Upper lobe of right lung (tissue), 1 donor: ENCODE measurements around the gene NCAPG2. TPM values are rescaled to one million over a fixed set of nuclear protein-coding genes. Genes with fewer than 3 reads are reported as not detected.

Experiments used
- ATAC-seq: fragments of 200-7000 bp; cut with Tn5 transposase; one replicate; pipeline ENCODE4 v1.9.1; 2020; ENCODE audit warnings: mild to moderate bottlenecking, moderate library complexity
- DNase-seq: peaks from one replicate; pipeline ENCODE4 v3.0.0-alpha.2; 2020
- H3K27ac ChIP-seq: fragments of 200-600 bp; one replicate; pipeline ENCODE4 v1.8.0; 2022
- H3K27me3 ChIP-seq: fragments of 200-600 bp; one replicate; pipeline ENCODE4 v1.8.0; 2022; ENCODE audit warnings: mild to moderate bottlenecking
- H3K36me3 ChIP-seq: fragments of 200-600 bp; one replicate; pipeline ENCODE4 v1.8.0; 2022
- H3K4me1 ChIP-seq: fragments of 200-600 bp; one replicate; pipeline ENCODE4 v1.8.0; 2022
- H3K4me3 ChIP-seq: fragments of 200-600 bp; one replicate; pipeline ENCODE4 v1.8.0; 2022; ENCODE audit warnings: mild to moderate bottlenecking
- H3K9me3 ChIP-seq: fragments of 200-600 bp; one replicate; pipeline ENCODE4 v1.8.0; 2022
- intact Hi-C: fragments of 100-400 bp; cut with DNase I; formaldehyde crosslinking; loops from one replicate; pipeline ENCODE4 v1.11.0; 2022
- total RNA-seq: library from RNA; stranded (reverse); fragmentation: NEBNext Ultra II Directional; extraction: Animal tissue kit (Norgen Biotek cat#: 25700); gene quantifications from one replicate; pipeline ENCODE4 v1.2.1, GENCODE V29; 2021
- TF ChIP-seq, protein P1 (sequence below): fragments of 200-600 bp; IDR thresholded peaks from one replicate; pipeline ENCODE4 v1.8.0; 2022; ENCODE audit warnings: antibody characterized with exemption
- donor health status: DM: no; HTN: yes; CAD: no; lungs with severe emphysema.

NCAPG2 gene
- total RNA-seq, 1 donor from 2014 or later = 6.5 TPM

DNA sequence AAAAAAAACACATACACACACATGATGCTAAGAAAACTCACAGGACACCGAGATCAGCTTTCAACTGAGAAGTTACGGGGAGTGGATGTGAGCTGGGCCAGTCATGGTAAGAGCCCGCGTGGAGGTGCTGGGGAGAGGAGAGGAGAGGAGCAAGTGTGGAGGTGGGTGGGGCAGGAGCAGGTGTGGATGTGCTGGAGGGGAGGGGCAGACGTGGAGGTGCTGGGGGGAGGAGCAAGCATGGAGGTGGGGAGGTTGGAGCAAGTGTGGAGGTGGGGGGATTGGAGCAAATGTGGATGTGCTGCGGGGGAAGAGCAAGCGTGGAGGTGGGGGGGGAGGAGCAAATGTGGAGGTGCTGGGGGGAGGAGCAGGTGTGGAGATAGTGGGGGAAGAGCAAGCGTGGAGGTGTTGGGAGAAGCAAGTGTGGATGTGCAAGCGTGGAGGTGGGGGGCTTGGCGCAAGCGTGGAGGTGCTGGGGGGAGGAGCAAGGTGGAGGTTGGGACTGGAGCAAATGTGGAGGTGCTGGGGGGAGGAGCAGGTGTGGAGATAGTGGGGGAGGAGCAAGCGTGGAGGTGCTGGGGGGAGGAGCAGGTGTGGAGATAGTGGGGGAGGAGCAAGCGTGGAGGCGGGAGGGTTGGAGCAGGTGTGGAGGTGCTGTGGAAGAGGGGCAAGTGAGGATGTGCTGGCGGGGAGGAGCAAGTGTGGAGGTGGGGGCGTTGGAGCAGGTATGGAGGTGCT is 24.5 kb upstream of the NCAPG2 start:
- TF ChIP-seq, protein P1, sequence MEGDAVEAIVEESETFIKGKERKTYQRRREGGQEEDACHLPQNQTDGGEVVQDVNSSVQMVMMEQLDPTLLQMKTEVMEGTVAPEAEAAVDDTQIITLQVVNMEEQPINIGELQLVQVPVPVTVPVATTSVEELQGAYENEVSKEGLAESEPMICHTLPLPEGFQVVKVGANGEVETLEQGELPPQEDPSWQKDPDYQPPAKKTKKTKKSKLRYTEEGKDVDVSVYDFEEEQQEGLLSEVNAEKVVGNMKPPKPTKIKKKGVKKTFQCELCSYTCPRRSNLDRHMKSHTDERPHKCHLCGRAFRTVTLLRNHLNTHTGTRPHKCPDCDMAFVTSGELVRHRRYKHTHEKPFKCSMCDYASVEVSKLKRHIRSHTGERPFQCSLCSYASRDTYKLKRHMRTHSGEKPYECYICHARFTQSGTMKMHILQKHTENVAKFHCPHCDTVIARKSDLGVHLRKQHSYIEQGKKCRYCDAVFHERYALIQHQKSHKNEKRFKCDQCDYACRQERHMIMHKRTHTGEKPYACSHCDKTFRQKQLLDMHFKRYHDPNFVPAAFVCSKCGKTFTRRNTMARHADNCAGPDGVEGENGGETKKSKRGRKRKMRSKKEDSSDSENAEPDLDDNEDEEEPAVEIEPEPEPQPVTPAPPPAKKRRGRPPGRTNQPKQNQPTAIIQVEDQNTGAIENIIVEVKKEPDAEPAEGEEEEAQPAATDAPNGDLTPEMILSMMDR = no peak
- Histone ChIP-seq H3K4me3 (no peak overlapping the region), H3K27me3 (no peaks in the 10 kb centered on the region), H3K27ac (no peak overlapping the region), H3K36me3 (peaks cover 12% of the 10 kb centered on the region), H3K9me3 (no peaks in the 10 kb centered on the region), H3K4me1 (no peaks in the 10 kb centered on the region)
- no peak for DNase-seq
- intact Hi-C loops = no loop called here
- peak; percentile 31 for ATAC-seq

DNA sequence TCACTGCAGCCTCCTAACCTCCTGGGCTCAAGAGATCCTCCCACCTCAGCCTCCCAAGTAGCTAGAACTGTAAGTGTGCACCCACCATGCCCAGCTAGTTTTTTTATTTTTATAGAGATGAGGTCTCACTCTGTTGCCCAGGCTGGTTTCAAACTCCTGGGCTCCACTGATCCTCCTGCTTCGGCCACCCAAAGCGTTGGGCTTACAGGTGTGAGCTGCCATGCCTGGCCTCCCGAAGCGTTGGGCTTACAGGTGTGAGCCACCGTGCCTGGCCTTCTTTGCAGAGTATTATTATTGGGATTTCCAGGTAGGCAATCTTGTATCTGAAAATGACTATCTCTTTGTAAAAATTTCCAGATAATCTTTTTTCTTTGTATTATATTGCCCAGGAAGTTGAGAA is 23.1 kb upstream of the NCAPG2 start:
- TF ChIP-seq, protein P1 = no peak
- intact Hi-C loops = no loop called here
- H3K27me3 ChIP-seq = no peaks in the 10 kb centered on the region
- no peak for DNase-seq
- no peak overlapping the region for H3K27ac ChIP-seq
- H3K9me3 ChIP-seq = no peaks in the 10 kb centered on the region
- H3K4me1 ChIP-seq = no peaks in the 10 kb centered on the region
- no peak for ATAC-seq
- no peak overlapping the region for H3K4me3 ChIP-seq
- H3K36me3 ChIP-seq = peaks cover 3% of the 10 kb centered on the region

DNA sequence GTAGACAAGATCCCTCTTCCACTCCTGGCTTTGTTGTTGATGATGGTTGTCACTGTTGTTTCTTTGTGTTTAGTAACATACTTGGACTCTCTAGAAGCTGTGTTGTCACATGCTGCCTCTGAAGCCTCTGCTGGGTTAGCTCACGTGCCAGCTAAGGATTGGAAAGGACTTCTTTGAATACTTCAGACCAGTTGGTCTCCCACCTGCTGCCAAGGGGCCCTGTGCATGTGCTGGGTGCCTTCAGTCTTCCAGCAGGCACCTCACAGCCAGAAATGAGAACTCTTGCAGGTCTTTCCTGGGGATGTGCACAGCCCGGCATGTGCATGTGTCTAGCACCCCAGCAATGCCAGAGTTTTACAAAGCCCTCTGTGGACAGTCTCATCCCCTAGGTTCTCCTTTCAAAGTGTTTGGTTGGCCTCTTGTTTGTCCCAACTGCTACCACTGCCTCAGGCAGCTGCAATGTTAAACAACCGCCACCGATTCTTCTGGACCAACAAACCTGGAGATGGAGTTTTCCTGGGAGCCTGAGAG is 21.7 kb upstream of the NCAPG2 start:
- H3K4me3 ChIP-seq = no peak overlapping the region

DNA sequence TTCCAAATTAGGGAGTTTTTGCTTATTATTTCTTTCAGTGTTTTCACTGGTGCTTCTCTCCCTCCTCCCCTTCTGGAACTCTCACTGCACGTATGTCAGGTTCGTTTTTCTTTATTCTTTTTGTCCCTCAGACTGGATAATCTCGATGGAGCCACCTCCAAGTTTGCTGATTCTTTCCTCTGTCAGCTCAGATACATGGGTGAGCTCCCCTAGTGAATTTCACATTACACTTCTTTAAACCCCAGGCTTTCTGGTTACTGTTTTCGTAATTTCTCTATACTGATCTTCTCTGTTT is 20.8 kb upstream of the NCAPG2 start:
- Histone ChIP-seq H3K4me3 (no peak overlapping the region), H3K4me1 (no peaks in the 10 kb centered on the region), H3K9me3 (no peaks in the 10 kb centered on the region), H3K36me3 (no peaks in the 10 kb centered on the region), H3K27me3 (no peaks in the 10 kb centered on the region), H3K27ac (no peak overlapping the region)
- intact Hi-C loops = no loop called here
- TF ChIP-seq, protein P1 = no peak
- ATAC-seq (no peak), DNase-seq (no peak)

More for the DNA sequence above, 21.7 kb upstream of the NCAPG2 start:
- H3K27me3 ChIP-seq = no peaks in the 10 kb centered on the region
- no peak for ATAC-seq
- no peaks in the 10 kb centered on the region for H3K36me3 ChIP-seq
- DNase-seq = no peak
- intact Hi-C loops = no loop called here
- no peak overlapping the region for H3K27ac ChIP-seq
- no peaks in the 10 kb centered on the region for H3K9me3 ChIP-seq
- TF ChIP-seq, protein P1 = no peak
- H3K4me1 ChIP-seq = no peaks in the 10 kb centered on the region

DNA sequence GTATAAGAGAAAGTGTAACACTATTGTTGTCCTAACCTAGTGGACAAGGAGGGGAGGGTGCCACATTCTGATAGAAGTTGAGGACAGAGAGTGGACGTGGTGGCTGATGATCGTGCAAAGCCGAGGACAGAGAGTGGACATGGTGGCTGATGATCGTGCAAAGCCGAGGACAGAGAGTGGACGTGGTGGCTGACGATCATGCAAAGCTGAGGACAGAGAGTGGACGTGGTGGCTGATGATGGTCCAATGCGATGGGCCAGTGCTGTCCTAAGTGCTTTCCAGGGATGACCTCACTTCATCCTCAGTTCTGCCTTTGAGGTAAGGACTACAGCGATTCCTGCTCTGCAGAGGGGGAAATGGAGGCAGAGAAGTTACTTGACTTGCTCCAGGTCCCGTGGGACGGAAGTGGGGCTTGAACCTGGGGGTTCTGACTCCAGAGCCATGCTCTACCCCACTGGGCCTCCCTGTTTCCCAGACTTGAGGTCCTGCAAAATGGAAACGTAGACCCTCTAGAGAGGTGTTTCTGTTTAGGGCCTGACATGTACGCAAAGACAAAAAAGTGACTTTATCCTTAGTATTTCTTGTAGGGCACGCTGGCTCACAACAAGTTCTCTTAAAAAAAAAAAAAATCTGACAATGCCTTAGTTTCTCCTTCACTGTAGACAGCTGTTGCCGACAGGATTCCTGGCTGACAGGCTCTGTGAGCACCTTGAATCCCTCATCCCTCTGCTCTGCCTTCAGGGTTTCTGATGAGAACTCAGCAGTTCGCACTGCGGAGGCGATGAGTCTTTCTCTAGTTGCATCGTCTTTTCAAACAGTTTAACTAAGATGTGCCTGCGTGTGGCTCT is 20.3 kb upstream of the NCAPG2 start:
- DNase-seq (no peak), ATAC-seq (no peak)
- H3K4me1 ChIP-seq = no peaks in the 10 kb centered on the region
- no peaks in the 10 kb centered on the region for H3K9me3 ChIP-seq
- no peaks in the 10 kb centered on the region for H3K27me3 ChIP-seq
- no peak overlapping the region for H3K4me3 ChIP-seq
- TF ChIP-seq, protein P1 = no peak
- no peaks in the 10 kb centered on the region for H3K36me3 ChIP-seq
- no peak overlapping the region for H3K27ac ChIP-seq
- intact Hi-C loops = no loop called here
